ENCODE results near the gene ZNF564. TPM values are rescaled to one million over a fixed set of nuclear protein-coding genes. Genes with fewer than 3 reads are reported as not detected.

The ZNF564 gene
- total and polyA plus RNA-seq, 2 of the 13 experiments (the other 11 are each of a cell fraction or from before 2014, with no cell fraction given): 2.3 to 11.1 TPM

DNA sequence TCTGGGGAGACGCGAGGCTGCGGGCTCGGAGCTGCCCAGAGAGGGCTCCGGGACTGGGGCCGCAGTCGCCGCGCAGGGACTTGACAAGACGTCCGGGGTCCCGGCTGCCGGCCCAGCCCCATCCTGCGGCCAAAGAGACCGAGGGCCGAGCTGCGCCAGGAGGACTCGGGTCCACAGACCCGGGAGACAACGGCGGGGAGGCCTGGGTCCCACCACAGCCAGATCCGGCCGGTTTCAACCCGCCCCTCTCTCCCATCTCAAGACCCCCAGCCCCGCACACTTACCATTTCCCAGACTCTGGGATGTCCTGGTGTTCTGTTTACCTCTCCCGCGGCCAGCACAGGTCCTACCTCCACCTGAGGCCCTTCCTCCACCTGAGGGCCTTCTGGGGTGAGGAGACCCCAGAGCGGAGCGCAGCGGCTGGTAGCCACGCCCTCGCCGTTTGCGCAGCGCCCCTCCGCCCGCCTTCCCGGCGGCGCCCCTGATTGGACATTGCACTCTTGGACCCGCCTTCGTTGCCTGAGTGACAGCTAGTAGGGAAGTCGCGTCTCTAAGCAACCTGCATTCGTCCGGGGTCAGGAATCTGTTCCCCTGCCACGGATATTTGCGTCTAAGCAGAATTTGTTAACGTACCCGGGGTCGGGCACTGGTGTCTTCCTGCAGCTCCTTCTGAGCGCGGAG, 66.8 kb downstream of the ZNF564 start, which contains the start of gene ZNF709 (continued):
- 0 out of 2 replicates have a peak, but pooled peaks have one; percentile 45 for TF ChIP-seq ZBTB8A (CRISPR knock-in tag; IDR thresholded peaks at IDR 0.05; ENCODE audit: borderline replicate concordance, low read depth)
- peak; percentile 55; the same call in 1 of the 2 replicates for TF ChIP-seq HOXD1 (CRISPR knock-in tag; IDR thresholded peaks at IDR 0.05)
- no peak for TF ChIP-seq ATF1 (CRISPR knock-in tag; IDR thresholded peaks at IDR 0.05)
- peak; percentile 85 for TF ChIP-seq ZNF230 (CRISPR knock-in tag; IDR thresholded peaks at IDR 0.05)
- TF ChIP-seq MIXL1 (CRISPR knock-in tag; IDR thresholded peaks at IDR 0.05): 0 out of 2 replicates have a peak, but pooled peaks have one; percentile 27
- TF ChIP-seq HIVEP1 (CRISPR knock-in tag; IDR thresholded peaks at IDR 0.05): peak; percentile 88
- TF ChIP-seq AGO2 (optimal IDR thresholded peaks at IDR 0.05; ENCODE audit: low read depth, low read length): peak; percentile 36
- no peak for TF ChIP-seq ZBTB21 (CRISPR knock-in tag; IDR thresholded peaks at IDR 0.05)
- no peak for TF ChIP-seq ZNF773 (CRISPR knock-in tag; IDR thresholded peaks at IDR 0.05; ENCODE audit: borderline replicate concordance)
- 0 out of 2 replicates have a peak, but pooled peaks have one; percentile 36 for TF ChIP-seq ZNF589 (CRISPR knock-in tag; conservative IDR thresholded peaks at IDR 0.05)
- no peak for TF ChIP-seq ZNF550 (CRISPR knock-in tag; IDR thresholded peaks at IDR 0.05; ENCODE audit: borderline replicate concordance)
- TF ChIP-seq ZEB1 (IDR thresholded peaks at IDR 0.05; ENCODE audit: insufficient replicate concordance, low read depth): peak; percentile 76
- peak; percentile 77; the same call in 1 of the 2 replicates for TF ChIP-seq KDM2A (CRISPR knock-in tag; IDR thresholded peaks at IDR 0.05; ENCODE audit: borderline replicate concordance, low read depth)
- TF ChIP-seq GATAD2A (CRISPR knock-in tag; IDR thresholded peaks at IDR 0.05): peak; percentile 70
- TF ChIP-seq, protein P1, sequence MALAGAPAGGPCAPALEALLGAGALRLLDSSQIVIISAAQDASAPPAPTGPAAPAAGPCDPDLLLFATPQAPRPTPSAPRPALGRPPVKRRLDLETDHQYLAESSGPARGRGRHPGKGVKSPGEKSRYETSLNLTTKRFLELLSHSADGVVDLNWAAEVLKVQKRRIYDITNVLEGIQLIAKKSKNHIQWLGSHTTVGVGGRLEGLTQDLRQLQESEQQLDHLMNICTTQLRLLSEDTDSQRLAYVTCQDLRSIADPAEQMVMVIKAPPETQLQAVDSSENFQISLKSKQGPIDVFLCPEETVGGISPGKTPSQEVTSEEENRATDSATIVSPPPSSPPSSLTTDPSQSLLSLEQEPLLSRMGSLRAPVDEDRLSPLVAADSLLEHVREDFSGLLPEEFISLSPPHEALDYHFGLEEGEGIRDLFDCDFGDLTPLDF (CRISPR knock-in tag; IDR thresholded peaks at IDR 0.05): 0 out of 2 replicates have a peak, but pooled peaks have one; percentile 54
- TF ChIP-seq PRDM15 (CRISPR knock-in tag; IDR thresholded peaks at IDR 0.05): 0 out of 2 replicates have a peak, but pooled peaks have one; percentile 18
- TF ChIP-seq, protein P2, sequence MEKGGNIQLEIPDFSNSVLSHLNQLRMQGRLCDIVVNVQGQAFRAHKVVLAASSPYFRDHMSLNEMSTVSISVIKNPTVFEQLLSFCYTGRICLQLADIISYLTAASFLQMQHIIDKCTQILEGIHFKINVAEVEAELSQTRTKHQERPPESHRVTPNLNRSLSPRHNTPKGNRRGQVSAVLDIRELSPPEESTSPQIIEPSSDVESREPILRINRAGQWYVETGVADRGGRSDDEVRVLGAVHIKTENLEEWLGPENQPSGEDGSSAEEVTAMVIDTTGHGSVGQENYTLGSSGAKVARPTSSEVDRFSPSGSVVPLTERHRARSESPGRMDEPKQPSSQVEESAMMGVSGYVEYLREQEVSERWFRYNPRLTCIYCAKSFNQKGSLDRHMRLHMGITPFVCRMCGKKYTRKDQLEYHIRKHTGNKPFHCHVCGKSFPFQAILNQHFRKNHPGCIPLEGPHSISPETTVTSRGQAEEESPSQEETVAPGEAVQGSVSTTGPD (CRISPR knock-in tag; IDR thresholded peaks at IDR 0.05): no peak
- peak; percentile 56; the same call in 1 of the 2 replicates for TF ChIP-seq NFKB2 (CRISPR knock-in tag; IDR thresholded peaks at IDR 0.05; ENCODE audit: borderline replicate concordance)
- TF ChIP-seq MTA1 (CRISPR knock-in tag; IDR thresholded peaks at IDR 0.05; ENCODE audit: borderline replicate concordance): 0 out of 2 replicates have a peak, but pooled peaks have one; percentile 76
- no peak for TF ChIP-seq MBD4 (IDR thresholded peaks at IDR 0.05; ENCODE audit: borderline replicate concordance, low read length)
- TF ChIP-seq NFYC (CRISPR knock-in tag; IDR thresholded peaks at IDR 0.05): peak; percentile 91
- TF ChIP-seq, protein P3, sequence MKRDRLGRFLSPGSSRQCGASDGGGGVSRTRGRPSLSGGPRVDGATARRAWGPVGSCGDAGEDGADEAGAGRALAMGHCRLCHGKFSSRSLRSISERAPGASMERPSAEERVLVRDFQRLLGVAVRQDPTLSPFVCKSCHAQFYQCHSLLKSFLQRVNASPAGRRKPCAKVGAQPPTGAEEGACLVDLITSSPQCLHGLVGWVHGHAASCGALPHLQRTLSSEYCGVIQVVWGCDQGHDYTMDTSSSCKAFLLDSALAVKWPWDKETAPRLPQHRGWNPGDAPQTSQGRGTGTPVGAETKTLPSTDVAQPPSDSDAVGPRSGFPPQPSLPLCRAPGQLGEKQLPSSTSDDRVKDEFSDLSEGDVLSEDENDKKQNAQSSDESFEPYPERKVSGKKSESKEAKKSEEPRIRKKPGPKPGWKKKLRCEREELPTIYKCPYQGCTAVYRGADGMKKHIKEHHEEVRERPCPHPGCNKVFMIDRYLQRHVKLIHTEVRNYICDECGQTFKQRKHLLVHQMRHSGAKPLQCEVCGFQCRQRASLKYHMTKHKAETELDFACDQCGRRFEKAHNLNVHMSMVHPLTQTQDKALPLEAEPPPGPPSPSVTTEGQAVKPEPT (CRISPR knock-in tag; IDR thresholded peaks at IDR 0.05; ENCODE audit: low read depth): no peak
